ENCODE data around the gene HSD17B12. TPM values are rescaled to one million over a fixed set of nuclear protein-coding genes. Genes with fewer than 3 reads are reported as not detected.

HSD17B12 gene
- total RNA-seq, 1 donor from 2014 or later = 113 TPM

DNA sequence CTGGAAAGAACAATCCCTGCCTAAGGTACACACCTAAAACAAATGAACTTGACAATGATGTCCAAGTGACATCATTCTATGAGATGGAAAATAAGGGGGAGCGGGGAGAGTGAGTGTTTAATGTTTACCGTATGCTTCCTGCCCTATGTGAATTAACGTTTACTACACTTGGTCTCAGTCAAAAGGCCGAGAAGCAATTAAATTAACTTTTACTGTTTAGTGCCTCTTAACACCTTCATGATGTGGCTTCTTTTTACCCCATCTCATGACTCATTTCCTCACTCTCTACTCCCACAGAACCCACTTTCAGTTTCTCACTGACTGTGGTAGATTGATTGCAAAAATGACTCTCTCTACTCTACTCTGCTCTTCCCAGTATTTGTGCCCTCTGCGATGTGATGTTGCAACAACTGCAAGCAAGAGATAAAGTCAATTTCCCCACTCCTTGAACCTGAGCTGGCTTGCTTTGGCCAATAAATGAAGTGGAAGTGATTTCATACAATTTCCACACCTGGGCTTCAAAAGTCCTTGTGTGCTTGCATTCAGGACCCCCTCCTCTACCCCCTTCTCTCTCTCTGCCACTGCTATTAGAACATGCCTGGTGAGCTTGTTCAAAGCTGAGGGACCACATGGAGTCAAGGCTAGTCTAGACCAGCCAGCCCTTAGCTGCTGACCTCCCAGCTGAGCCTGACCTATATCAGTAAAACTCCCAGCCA, 188.5 kb downstream of the HSD17B12 start:
- no peak for DNase-seq (ENCODE audit: low spot score)

DNA sequence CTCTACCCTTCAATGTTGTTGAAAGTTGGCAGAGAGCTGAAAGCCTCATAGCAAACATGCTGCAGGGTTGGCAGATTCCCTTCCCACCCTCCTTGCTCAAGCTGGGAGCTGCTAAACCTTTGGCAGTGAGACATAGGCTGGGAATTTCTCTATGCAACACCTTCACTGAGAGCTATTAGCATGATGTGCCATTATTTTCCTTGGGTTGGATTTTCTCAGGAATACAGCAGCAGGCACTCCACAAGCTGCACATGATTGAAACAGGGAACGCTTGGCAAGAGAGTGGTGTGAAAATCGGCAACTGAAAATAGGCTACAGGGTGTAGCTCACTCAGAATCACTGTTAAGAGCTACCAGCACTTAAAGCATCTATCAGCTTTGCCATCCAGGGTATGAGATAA, 190.5 kb downstream of the HSD17B12 start:
- DNase-seq (ENCODE audit: low spot score) = no peak

DNA sequence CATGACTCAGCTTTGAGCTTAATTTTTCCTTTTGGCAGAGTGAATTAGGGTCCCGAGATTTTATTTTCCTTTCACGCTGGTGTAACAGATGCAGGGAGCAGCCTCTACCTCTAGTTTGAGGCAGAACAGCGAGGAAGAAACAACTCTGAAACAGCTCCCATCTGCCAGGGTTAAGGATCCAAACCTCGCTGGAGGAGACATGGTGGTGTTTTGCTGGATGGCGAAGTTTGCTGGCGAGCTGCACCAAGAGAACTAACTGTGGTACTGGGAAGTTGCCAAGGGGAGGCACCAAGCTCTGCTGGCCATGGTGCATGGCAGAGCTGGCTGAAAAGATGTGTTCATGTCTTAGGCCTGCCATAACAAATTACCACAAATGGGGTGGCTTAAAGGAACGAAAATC, 192.5 kb downstream of the HSD17B12 start:
- no peak for DNase-seq (ENCODE audit: low spot score)

DNA sequence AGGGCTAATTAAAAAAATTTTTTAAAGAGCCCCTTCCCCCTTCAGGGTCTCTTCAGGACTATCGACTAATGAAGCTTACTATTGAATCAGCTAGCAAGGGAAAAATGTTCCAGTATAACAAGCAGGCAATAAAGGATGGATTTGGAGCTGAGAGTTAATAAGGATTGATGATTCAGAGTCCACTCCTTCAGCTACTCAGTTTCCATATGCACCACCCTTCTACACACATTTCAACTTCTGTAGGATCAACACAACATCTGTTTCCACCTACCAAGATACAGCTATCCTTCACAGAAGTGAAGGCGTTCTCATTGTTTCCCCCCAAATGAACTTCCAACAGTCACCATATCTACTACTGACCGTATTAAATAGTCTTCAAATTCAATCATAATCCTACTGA, 193.5 kb downstream of the HSD17B12 start:
- DNase-seq (ENCODE audit: low spot score) = no peak

DNA sequence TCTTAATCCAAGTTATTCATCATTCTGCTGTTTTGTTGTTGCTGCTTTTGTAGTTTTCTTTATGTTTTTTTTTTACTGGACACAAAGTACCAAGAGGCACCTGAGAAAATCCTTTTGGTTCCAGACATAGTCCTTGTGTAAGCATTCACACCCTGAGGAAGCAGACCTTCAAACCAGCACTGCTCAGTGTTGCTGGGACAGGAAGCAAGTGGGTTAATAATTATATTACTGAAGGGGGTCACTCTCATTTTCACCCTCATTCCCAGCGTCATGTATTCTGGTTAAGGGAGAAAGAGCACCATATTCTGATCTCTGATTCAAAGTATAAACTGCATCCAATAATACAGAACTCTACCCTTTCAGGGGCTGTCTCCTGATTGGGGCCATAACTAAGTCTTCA, 194.2 kb downstream of the HSD17B12 start:
- no peak for DNase-seq (ENCODE audit: low spot score)

DNA sequence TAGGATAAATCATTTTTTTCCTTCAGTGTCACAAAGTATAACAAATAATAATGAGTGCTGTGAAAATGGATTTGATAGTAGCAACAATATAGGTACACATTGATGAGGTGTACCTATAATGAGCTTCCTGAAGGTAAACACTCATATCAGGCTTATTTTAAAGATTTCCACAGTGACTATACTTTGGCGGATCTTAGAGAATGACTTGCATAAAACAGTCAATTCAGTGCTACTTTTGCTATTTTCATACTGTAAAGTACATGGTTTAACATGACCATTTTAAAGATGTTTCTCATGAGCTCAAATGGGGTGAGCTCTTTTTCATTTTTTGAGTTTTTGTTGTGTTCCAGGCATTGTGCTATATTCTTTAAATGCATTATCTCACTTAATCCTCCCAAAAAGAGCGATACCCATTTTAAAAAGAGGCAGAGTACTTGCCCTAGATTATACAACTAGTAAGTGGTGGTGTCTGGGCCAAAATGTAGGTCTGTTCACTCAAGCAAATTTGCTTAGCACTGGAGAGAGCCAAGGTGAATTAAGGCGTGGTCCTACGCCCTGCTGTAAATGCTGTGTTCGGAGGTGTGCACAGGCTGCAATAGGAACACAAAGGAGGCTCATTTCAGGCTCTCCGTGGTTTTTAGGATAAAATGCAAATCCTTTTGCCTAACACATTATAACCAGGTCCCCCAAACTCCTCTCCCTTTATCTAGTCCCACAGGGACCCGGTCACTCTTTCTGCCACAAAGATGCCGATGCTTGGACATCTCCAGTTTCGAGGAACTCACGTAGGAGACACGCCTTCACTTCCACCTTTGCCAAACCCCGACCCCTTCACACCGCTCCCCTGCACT, 199.5 kb downstream of the HSD17B12 start:
- DNase-seq (ENCODE audit: low spot score) = no peak

DNA sequence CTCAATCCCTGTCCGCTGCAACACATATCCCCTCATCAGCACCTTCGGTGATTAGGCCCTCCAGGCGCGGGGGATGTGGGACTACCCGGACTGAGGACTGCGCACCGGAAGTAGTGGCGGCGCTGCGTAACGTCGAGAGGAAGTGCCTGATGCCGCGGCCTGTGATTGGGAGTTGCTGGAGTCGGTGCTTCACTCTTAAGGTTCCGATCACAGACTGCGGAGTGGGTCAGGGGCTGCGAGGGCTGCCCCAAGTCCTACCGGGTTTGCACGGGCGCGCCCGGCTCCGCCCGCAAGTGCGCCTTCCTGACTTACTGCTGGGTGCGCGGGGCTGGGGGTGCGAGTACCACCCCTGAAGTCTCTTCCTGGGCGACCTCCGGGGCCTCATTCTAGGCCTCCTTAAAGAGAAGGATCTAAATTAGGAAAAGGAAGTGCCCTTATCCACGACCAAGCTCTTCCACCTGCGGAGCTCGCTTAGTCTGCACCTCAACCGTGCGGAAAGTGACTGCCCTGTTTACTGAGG, 200.2 kb downstream of the HSD17B12 start, which contains the start of gene ALKBH3:
TSS of gene ALKBH3 (plus strand) at position 192 of the 520 bp plus-strand sequence. CDS start 1,822 bp downstream, outside the sequence.
- peak; percentile 92 for DNase-seq (ENCODE audit: low spot score)

DNA sequence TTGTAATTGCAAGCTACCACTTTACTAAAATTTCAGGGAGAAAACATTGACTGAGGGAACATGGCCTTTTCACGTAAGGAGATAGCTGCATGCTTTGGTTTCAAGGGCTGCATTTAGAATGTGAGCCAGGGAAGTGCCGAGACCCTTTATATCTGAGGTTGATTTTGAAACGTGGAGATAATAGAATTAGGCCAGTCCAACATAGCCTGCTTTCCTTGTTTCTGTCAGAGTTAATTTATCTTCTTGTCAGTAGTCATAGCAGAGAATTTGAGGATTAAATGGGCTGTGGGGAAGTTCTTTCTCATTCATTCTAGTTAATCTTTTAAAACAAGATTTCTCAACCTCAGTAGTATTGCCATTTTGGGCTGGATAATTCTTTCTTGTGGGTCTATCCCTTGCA, 212.3 kb downstream of the HSD17B12 start:
- no peak for DNase-seq (ENCODE audit: low spot score)

DNA sequence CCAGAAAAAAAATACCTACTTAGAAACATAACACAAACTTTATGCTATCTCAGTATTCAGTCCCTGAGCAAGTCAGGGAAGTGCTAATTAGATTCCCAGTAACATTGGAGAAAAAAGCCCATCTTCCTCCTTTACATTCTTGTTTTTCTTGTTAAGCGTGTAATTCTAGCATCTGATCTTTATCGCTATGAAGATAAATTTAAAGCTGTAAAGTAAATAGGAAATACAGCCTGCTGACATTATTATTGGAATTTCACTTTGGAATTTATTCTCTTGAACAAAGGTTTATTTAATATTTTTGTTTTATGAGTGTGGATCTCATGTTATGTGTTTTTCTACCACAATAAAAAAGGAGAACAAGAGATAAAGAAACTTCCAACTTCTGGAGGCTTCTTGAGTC, 214.0 kb downstream of the HSD17B12 start:
- DNase-seq (ENCODE audit: low spot score) = no peak

DNA sequence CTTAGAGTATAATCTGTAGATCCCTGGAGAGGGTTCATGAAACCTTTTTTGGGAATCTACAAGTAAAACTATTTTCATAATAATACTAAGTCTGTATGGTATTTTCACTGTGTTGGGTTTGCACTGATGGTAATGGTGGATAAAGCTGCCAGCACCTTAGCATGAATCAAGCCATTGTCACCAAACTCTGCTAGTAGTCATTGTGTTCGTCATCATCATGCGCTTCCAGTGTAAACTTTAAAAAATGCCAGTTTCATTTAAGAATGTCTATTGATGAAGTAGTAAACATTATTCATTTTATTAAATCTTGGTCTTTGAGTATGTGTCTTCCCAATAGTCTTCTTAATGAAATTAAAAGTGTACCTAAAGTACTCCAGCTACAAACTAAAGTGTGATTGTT, 215.1 kb downstream of the HSD17B12 start:
- DNase-seq (ENCODE audit: low spot score) = no peak

DNA sequence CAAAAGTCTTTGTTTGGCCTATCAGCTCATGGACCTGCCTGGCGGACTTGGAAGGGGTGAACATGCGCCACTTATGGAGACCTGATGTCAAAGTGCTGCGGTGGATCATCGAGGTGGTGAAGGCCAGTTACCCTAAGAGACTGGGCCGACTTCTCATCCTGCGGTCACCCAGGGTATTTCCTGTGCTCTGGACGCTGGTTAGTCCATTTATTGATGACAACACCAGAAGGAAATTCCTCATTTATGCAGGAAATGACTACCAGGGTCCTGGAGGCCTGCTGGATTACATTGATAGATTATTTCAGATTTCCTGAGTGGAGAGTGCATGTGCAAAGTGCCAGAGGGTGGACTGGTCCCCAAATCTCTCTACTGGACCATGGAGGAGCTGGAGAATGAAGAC, 218.0 kb downstream of the HSD17B12 start:
- no peak for DNase-seq (ENCODE audit: low spot score)

DNA sequence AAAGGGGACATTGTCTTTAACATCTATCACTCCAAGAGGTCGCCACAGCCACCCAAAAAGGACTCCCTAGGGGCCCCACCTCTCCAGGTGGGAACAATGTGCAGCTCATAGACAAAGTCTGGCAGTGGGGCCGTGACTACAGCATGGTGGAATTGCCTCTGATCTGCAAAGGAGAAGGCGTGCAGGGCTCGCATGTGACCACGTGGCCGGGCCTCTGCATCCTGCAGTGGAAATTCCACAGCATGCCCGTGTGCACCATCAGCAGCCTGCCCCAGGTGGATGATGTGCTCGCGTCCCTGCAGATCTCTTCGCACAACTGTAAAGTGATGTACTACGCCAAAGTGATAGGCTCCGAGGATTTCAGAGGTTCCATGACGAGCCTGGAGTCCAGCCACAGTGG, 218.6 kb downstream of the HSD17B12 start:
- DNase-seq (ENCODE audit: low spot score) = no peak

DNA sequence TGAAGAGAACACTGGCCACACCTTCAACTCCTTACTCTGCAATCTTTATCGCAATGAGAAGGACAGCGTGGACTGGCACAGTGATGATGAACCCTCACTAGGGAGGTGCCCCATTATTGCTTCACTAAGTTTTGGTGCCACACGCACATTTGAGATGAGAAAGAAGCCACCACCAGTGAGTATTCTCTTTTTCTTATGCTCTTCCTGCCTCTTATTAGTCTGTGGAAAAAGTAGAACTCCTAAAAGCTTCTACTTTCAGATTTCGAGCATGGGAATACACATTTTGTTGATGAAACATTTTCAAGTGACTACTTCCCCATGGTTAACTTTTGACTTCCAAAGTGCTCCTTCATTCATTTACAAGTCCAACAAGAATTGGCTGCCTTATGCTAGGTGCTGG, 221.0 kb downstream of the HSD17B12 start:
- DNase-seq (ENCODE audit: low spot score) = no peak

DNA sequence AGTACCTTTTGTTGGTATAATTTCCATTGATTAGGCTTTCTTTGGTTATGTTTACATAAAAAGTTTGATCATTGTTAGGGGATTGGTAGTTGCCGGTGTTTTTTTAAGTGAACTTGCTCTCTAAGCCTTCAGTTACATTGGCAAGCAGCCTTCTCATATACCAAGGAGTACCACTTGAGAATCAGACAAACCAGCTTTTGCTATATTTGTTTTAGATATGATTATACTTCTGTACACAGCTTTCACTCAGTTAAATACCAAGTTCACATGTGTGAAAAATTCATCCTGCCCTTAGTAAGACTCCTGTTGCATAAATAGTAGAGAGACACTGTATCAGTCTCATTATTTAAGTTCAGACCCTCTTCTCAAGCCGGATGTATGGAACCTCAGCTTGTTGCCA, 222.5 kb downstream of the HSD17B12 start:
- DNase-seq (ENCODE audit: low spot score) = no peak

DNA sequence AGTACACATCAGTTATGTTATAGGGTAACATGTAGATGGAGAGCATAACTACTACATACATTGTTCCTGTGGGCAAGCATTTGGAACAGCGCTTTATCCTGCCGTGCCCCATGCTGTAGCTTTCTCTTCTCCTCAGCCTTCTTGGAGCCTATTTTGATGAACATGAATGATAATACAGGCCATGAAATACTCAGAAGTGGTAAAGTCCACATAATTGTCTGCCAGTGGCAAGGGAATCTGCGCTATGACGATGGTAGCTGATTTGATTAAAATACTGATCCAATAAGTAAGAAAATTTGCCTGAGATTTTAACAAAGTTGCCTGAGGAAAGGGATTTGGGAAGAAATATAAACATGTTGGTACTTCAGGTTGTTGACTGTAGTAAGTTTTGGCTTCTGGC, 223.4 kb downstream of the HSD17B12 start:
- no peak for DNase-seq (ENCODE audit: low spot score)

DNA sequence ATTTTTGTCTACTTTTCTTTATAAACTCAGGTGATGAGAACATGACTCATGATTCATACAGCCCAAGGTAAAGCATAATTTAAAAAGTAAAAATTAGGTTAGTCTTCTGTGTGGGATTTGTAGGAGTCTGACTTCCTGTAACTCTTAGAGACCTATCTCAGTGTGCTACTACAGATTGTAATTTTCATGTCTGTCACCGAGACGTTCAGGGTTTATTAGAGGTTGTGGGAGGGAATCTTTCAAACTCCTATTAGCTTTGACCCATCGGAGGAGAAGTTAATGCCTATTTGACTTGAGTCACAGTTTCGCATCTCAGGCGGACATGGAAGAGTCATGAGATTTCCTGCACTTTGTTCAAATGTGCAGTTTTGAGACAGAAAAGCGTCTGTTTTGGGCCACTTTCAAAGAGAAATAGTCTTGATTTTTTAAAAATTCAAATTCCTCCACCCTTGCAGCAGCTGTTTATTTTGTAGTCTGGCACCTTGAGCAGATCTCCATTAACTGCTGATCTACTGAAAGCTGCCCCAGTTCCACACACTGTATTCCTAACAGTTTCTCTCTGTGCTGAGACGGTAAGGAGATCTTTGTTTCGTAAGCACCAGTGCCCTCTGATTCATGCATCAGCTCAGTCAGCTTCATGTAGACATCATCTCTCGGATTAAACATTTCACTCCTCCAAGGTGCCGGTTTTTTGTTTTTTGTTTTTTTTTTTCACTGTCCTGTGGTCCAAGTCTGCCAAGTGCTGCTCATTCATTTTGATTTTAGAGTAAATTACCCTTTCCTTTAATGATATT, 224.4 kb downstream of the HSD17B12 start:
- no peak for DNase-seq (ENCODE audit: low spot score)

DNA sequence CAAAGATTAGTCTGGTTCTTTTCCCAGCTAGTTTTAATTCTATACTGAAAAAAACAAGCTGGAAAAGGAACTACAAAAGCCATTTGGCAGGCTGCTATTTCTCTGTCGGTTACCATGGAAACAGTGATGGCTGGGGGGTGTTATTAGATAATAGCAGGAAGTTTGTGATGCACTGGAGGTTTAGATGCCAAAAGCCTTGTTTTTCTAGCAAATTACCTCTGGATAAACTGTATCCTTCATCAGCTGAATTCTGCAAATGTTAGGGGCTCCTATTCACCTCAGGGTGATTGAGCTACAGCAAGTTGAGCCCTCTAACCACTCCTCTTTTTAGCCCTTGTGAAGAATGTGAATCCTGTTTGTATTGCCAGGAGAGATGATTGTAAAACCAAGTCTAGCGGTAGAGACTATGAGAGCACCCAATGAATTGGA, 225.3 kb downstream of the HSD17B12 start:
- no peak for DNase-seq (ENCODE audit: low spot score)

Other genes starting within 250 kb of the HSD17B12 start
- gene ALKBH3, start 200.1 kb downstream of the HSD17B12 start, total RNA-seq = 29.3 TPM